Caco-2 (cell line): ENCODE data around the gene HOXD10. TPM values are rescaled to one million over a fixed set of nuclear protein-coding genes. Genes with fewer than 3 reads are reported as not detected.

Experiments
- BruUV-seq: library from RNA; stranded (reverse); fragments of 400-500 nt; replicated peaks from 2 replicates; lab custom pipeline; 2021; lab: Mats Ljungman, UMichigan
- CTCF ChIA-PET: fragments of 300-600 bp; sonication (Branson Sonifier 250); formaldehyde crosslinking; loops from one replicate; lab custom pipeline; 2022; ENCODE audit warnings: antibody characterized with exemption; lab: Charles Lee
- POLR2A ChIA-PET: fragments of 300-600 bp; sonication (Branson Sonifier 250); formaldehyde crosslinking; loops from one replicate; lab custom pipeline; 2022; ENCODE audit warnings: antibody characterized with exemption; lab: Charles Lee
- DNase-seq, 2 experiments: peaks; one replicate each; pipeline versions ENCODE4 v3.0.0 to v3.0.0-alpha.2; 2020 to 2022
- H3K27me3 ChIP-seq: replicated peaks from 2 replicates; pipeline ENCODE4 v1.6.0; 2011; ENCODE audit warnings: low read length; ENCODE audit not compliant: control insufficient read depth, insufficient read depth
- H3K36me3 ChIP-seq: 2 replicates; pipeline ENCODE4 v1.5.1; 2011; ENCODE audit warnings: low read length; ENCODE audit not compliant: control insufficient read depth, insufficient read depth
- H3K4me1 ChIP-seq: fragments of 250-450 bp; sonication (Bioruptor Pico); 2 replicates; pipeline ENCODE4 v1.5.1; 2020; ENCODE audit warnings: mild to moderate bottlenecking
- H3K4me3 ChIP-seq: 2 replicates; pipeline ENCODE4 v1.5.1; 2011; ENCODE audit warnings: low read depth, mild to moderate bottlenecking, control low read depth, low read length
- H3K9me3 ChIP-seq: fragments of 250-450 bp; sonication (Bioruptor Pico); 2 replicates; pipeline ENCODE4 v1.5.1; 2020; ENCODE audit warnings: mild to moderate bottlenecking, moderate library complexity
- H3K27ac Mint-ChIP-seq: one replicate; pipeline ENCODE4 v1.8.0; 2022; ENCODE audit warnings: mixed read lengths; ENCODE audit not compliant: unreplicated experiment
- H3K27me3 Mint-ChIP-seq: one replicate; pipeline ENCODE4 v1.8.0; 2022; ENCODE audit warnings: mixed read lengths; ENCODE audit not compliant: insufficient read depth, unreplicated experiment
- H3K36me3 Mint-ChIP-seq: one replicate; pipeline ENCODE4 v1.8.0; 2022; ENCODE audit warnings: mild to moderate bottlenecking, mixed read lengths; ENCODE audit not compliant: insufficient read depth, unreplicated experiment
- H3K4me1 Mint-ChIP-seq: one replicate; pipeline ENCODE4 v1.8.0; 2022; ENCODE audit warnings: low read depth, mixed read lengths; ENCODE audit not compliant: unreplicated experiment
- H3K4me3 Mint-ChIP-seq: one replicate; pipeline ENCODE4 v1.8.0; 2022; ENCODE audit warnings: mild to moderate bottlenecking, moderate library complexity, mixed read lengths; ENCODE audit not compliant: unreplicated experiment
- H3K9me3 Mint-ChIP-seq: one replicate; pipeline ENCODE4 v1.8.0; 2022; ENCODE audit warnings: mixed read lengths; ENCODE audit not compliant: unreplicated experiment
- intact Hi-C: fragments of 100-400 bp; cut with micrococcal nuclease; formaldehyde crosslinking; loops from one replicate; pipeline ENCODE4 v1.10.0; 2022; ENCODE audit not compliant: unreplicated experiment
- total RNA-seq: library from RNA; stranded (reverse); gene quantifications from 2 replicates; pipeline ENCODE4 v1.2.3, GENCODE V29; 2022
- TF ChIP-seq, protein P1 (sequence below), 2 experiments: fragments of 200-600 bp in 1 of 2; IDR thresholded peaks; 1 replicate in 1 of 2; 2 replicates in 1 of 2; pipeline versions ENCODE4 v1.5.1 to v1.8.0; 2011 to 2022; ENCODE audit warnings: antibody characterized with exemption in 1 of 2, control low read depth in 1 of 2, inconsistent platforms in 1 of 2, low read depth in 1 of 2, low read length in 1 of 2, mild to moderate bottlenecking in 1 of 2, moderate library complexity in 1 of 2; ENCODE audit not compliant: insufficient read depth in 1 of 2, severe bottlenecking in 1 of 2, unreplicated experiment in 1 of 2

HOXD10 gene
- total RNA-seq, 1 experiment from 2014 or later: not detected

DNA sequence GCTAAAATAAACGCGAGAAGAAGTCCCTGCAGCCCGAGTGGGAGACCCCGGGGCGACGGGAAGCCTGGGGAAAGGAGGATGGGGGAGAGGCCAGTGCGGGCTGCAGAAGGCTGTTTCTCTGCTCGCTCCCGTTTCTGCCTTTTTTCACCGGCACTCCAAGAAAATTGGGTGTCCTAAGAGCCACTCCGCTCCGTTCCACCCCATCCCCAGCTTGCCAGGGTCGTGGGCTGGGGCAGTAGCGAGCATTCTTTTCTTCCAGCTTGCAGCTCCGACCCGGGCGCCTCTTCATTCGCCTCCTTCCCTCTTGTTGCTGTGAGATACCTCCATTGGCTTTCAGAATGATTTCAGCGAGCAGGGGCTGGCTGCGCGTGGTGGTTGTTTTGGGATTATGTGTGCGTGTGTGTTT is 41.6 kb downstream of the HOXD10 start:
- DNase-seq: no peak
- H3K9me3 Mint-ChIP-seq: no peaks in the 10 kb centered on the region
- BruUV-seq: no TSS peak
- peaks cover 18% of the 10 kb centered on the region for H3K27me3 Mint-ChIP-seq
- ChIA-PET CTCF (no interaction called here), POLR2A (no interaction called here)
- TF ChIP-seq, protein P1, sequence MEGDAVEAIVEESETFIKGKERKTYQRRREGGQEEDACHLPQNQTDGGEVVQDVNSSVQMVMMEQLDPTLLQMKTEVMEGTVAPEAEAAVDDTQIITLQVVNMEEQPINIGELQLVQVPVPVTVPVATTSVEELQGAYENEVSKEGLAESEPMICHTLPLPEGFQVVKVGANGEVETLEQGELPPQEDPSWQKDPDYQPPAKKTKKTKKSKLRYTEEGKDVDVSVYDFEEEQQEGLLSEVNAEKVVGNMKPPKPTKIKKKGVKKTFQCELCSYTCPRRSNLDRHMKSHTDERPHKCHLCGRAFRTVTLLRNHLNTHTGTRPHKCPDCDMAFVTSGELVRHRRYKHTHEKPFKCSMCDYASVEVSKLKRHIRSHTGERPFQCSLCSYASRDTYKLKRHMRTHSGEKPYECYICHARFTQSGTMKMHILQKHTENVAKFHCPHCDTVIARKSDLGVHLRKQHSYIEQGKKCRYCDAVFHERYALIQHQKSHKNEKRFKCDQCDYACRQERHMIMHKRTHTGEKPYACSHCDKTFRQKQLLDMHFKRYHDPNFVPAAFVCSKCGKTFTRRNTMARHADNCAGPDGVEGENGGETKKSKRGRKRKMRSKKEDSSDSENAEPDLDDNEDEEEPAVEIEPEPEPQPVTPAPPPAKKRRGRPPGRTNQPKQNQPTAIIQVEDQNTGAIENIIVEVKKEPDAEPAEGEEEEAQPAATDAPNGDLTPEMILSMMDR (IDR thresholded peaks at IDR 0.05; ENCODE audit: insufficient read depth in 1 of 2, low read depth in 1 of 2, low read length in 1 of 2, severe bottlenecking in 1 of 2, unreplicated experiment in 1 of 2): no peak
- peak overlapping the region; percentile 5; the same call in 1 of the 2 replicates for H3K4me3 ChIP-seq
- peak overlapping the region; percentile 70 for H3K4me3 Mint-ChIP-seq
- H3K36me3 Mint-ChIP-seq: no peaks in the 10 kb centered on the region
- H3K36me3 ChIP-seq: no peaks in the 10 kb centered on the region
- no peaks in the 10 kb centered on the region for H3K4me1 Mint-ChIP-seq
- no peaks in the 10 kb centered on the region for H3K4me1 ChIP-seq
- intact Hi-C loops: no loop called here
- no peaks in the 10 kb centered on the region for H3K9me3 ChIP-seq
- no peak overlapping the region for H3K27ac Mint-ChIP-seq
- H3K27me3 ChIP-seq: no peaks in the 10 kb centered on the region; the same call in 1 of the 2 replicates

- no peaks in the 10 kb centered on the region; the same call in 1 of the 2 replicates for H3K27me3 ChIP-seq
- H3K36me3 ChIP-seq: no peaks in the 10 kb centered on the region
- H3K4me1 ChIP-seq: no peaks in the 10 kb centered on the region
- intact Hi-C loops: no loop called here
- H3K27ac Mint-ChIP-seq: no peak overlapping the region
- no peak overlapping the region for H3K4me3 ChIP-seq
- no peak overlapping the region for H3K4me3 Mint-ChIP-seq
- H3K9me3 Mint-ChIP-seq: peaks cover 3% of the 10 kb centered on the region
- BruUV-seq: no TSS peak
- no peak for DNase-seq
- H3K4me1 Mint-ChIP-seq: no peaks in the 10 kb centered on the region
- TF ChIP-seq, protein P1 (IDR thresholded peaks at IDR 0.05; ENCODE audit: insufficient read depth in 1 of 2, low read depth in 1 of 2, low read length in 1 of 2, severe bottlenecking in 1 of 2, unreplicated experiment in 1 of 2): no peak
- POLR2A ChIA-PET: no interaction called here
- H3K36me3 Mint-ChIP-seq: no peaks in the 10 kb centered on the region
- CTCF ChIA-PET: no interaction called here
- peaks cover 19% of the 10 kb centered on the region for H3K27me3 Mint-ChIP-seq
- H3K9me3 ChIP-seq: no peaks in the 10 kb centered on the region
Observed at GRCh38 chr2:176158855-176159662, 42.5 kb downstream of the HOXD10 start.

GRCh38 chr2:176159663-176160250 is 43.2 kb downstream of the HOXD10 start:
- TF ChIP-seq, protein P1 (IDR thresholded peaks at IDR 0.05; ENCODE audit: insufficient read depth in 1 of 2, low read depth in 1 of 2, low read length in 1 of 2, severe bottlenecking in 1 of 2, unreplicated experiment in 1 of 2): no peak
- H3K36me3 ChIP-seq: no peaks in the 10 kb centered on the region
- Mint-ChIP-seq H3K4me1 (no peaks in the 10 kb centered on the region), H3K27ac (no peak overlapping the region), H3K9me3 (peaks cover 9% of the 10 kb centered on the region), H3K4me3 (no peak overlapping the region), H3K36me3 (no peaks in the 10 kb centered on the region), H3K27me3 (peaks cover 22% of the 10 kb centered on the region)
- CTCF ChIA-PET: interaction anchor here (0.7 kb wide), 1 partner anchor 1824 kb away, joined by 6 read pairs; no protein-coding TSS in a partner anchor
- H3K27me3 ChIP-seq: no peaks in the 10 kb centered on the region; the same call in 1 of the 2 replicates
- POLR2A ChIA-PET: no interaction called here
- no TSS peak for BruUV-seq
- H3K4me1 ChIP-seq: no peaks in the 10 kb centered on the region
- H3K9me3 ChIP-seq: no peaks in the 10 kb centered on the region
- DNase-seq: no peak
- intact Hi-C loops: no loop called here
- H3K4me3 ChIP-seq: no peak overlapping the region
